ENCODE results near the gene SH3BP2.

Gene SH3BP2

GRCh38 chr4:2856266-2856665, 63.4 kb downstream of the SH3BP2 start:
- DNase-seq (ENCODE audit: low read depth), result no peak

- no peak for DNase-seq (ENCODE audit: low read depth)
Observed at GRCh38 chr4:2857349-2857927, 64.6 kb downstream of the SH3BP2 start.

GRCh38 chr4:2858451-2859217, 65.7 kb downstream of the SH3BP2 start:
- no peak for DNase-seq (ENCODE audit: low read depth)

GRCh38 chr4:2859514-2859913, 66.6 kb downstream of the SH3BP2 start:
- no peak for DNase-seq (ENCODE audit: low read depth)

- DNase-seq (ENCODE audit: low read depth), result no peak
Observed at GRCh38 chr4:2860391-2861348, 67.8 kb downstream of the SH3BP2 start.

- DNase-seq (ENCODE audit: low read depth), result no peak
Observed at GRCh38 chr4:2861631-2862436, 68.9 kb downstream of the SH3BP2 start.

GRCh38 chr4:2862528-2862927, 69.6 kb downstream of the SH3BP2 start:
- DNase-seq (ENCODE audit: low read depth), result no peak

GRCh38 chr4:2863649-2864048, 70.8 kb downstream of the SH3BP2 start:
- DNase-seq (ENCODE audit: low read depth), result no peak

GRCh38 chr4:2865196-2865780, 72.4 kb downstream of the SH3BP2 start:
- DNase-seq (ENCODE audit: low read depth), result no peak

- DNase-seq (ENCODE audit: low read depth), result no peak
Observed at GRCh38 chr4:2866160-2866861, 73.4 kb downstream of the SH3BP2 start.

- DNase-seq (ENCODE audit: low read depth), result no peak
Observed at GRCh38 chr4:2866891-2867290, 74.0 kb downstream of the SH3BP2 start.

- DNase-seq (ENCODE audit: low read depth), result no peak
Observed at GRCh38 chr4:2867758-2868491, 75.0 kb downstream of the SH3BP2 start.

- DNase-seq (ENCODE audit: low read depth), result no peak
Observed at GRCh38 chr4:2868877-2869487, 76.1 kb downstream of the SH3BP2 start.

GRCh38 chr4:2869659-2870058, 76.8 kb downstream of the SH3BP2 start:
- DNase-seq (ENCODE audit: low read depth), result no peak

- no peak for DNase-seq (ENCODE audit: low read depth)
Observed at GRCh38 chr4:2870082-2870481, 77.2 kb downstream of the SH3BP2 start.

GRCh38 chr4:2871466-2871865, 78.6 kb downstream of the SH3BP2 start:
- DNase-seq (ENCODE audit: low read depth), result no peak

GRCh38 chr4:2871911-2872310, 79.0 kb downstream of the SH3BP2 start:
- DNase-seq (ENCODE audit: low read depth), result no peak

GRCh38 chr4:2873329-2873728, 80.4 kb downstream of the SH3BP2 start:
- DNase-seq (ENCODE audit: low read depth), result no peak

GRCh38 chr4:2874861-2875260, 82.0 kb downstream of the SH3BP2 start:
- DNase-seq (ENCODE audit: low read depth), result no peak

GRCh38 chr4:2875556-2875955, 82.7 kb downstream of the SH3BP2 start:
- DNase-seq (ENCODE audit: low read depth), result no peak
